GM21515 (cell line): Measurements from ENCODE around the gene SPZ1.
"Not testable (repeated sequence)": the region's sequence is repeated elsewhere in the genome, so short reads cannot be mapped to it uniquely, and the experiment has no call there.

Source experiments
- ATAC-seq: cut with Tn5 transposase; IDR thresholded peaks from one replicate; pipeline ENCODE4 v1.9.1; 2021; ENCODE audit not compliant: unreplicated experiment

Gene SPZ1

GRCh38 chr5:80326468-80326867 is 6.7 kb downstream of the SPZ1 start:
- no peak for ATAC-seq

GRCh38 chr5:80337379-80337778 is 17.6 kb downstream of the SPZ1 start:
- ATAC-seq: no peak

- no peak for ATAC-seq
Measured at GRCh38 chr5:80339116-80339515, 19.3 kb downstream of the SPZ1 start.

- no peak for ATAC-seq
Measured at GRCh38 chr5:80341016-80341775, 21.4 kb downstream of the SPZ1 start.

GRCh38 chr5:80343067-80343466 is 23.3 kb downstream of the SPZ1 start:
- ATAC-seq: no peak

GRCh38 chr5:80346055-80346454 is 26.3 kb downstream of the SPZ1 start:
- ATAC-seq: no peak

- no peak for ATAC-seq
Measured at GRCh38 chr5:80348171-80348570, 28.4 kb downstream of the SPZ1 start.

GRCh38 chr5:80351019-80351418 is 31.2 kb downstream of the SPZ1 start:
- not testable (repeated sequence) for ATAC-seq

GRCh38 chr5:80355686-80356085 is 35.9 kb downstream of the SPZ1 start:
- no peak for ATAC-seq

- no peak for ATAC-seq
Measured at GRCh38 chr5:80357671-80358070, 37.9 kb downstream of the SPZ1 start.

- ATAC-seq: no peak
Measured at GRCh38 chr5:80360914-80361444, 41.2 kb downstream of the SPZ1 start.

GRCh38 chr5:80364892-80365291 is 45.1 kb downstream of the SPZ1 start:
- ATAC-seq: no peak

- no peak for ATAC-seq
Measured at GRCh38 chr5:80368661-80369480, 49.1 kb downstream of the SPZ1 start.

GRCh38 chr5:80369521-80369920 is 49.7 kb downstream of the SPZ1 start:
- ATAC-seq: no peak

GRCh38 chr5:80370390-80370789 is 50.6 kb downstream of the SPZ1 start:
- no peak for ATAC-seq
